Measurements from ENCODE around the gene PAK1.

- TF ChIP-seq BHLHE40 (IDR thresholded peaks at IDR 0.05; ENCODE audit: borderline replicate concordance) = no peak
- TF ChIP-seq FOXA1 (IDR thresholded peaks at IDR 0.05) = no peak
- no peak for TF ChIP-seq TARDBP (IDR thresholded peaks at IDR 0.05)
Observed at GRCh38 chr11:77346906-77347603, 126.8 kb downstream of the PAK1 start.

All from HEK293T (cell line).